Esophagus mucosa (tissue), 1 donor: Measurements from ENCODE around the gene DOCK8. TPM values are rescaled to one million over a fixed set of nuclear protein-coding genes. Genes with fewer than 3 reads are reported as not detected.

Experiments used
- ATAC-seq: fragments of 200-7000 bp; cut with Tn5 transposase; one replicate; pipeline ENCODE4 v1.9.1; 2020
- total RNA-seq: library from RNA; stranded (reverse); gene quantifications from one replicate; pipeline ENCODE4 v1.2.4, GENCODE V29; 2023
- donor health status: DM: yes; HTN: yes; CAD: no.

DOCK8 gene
- total RNA-seq, 1 donor from 2014 or later, result 11.4 TPM

DNA sequence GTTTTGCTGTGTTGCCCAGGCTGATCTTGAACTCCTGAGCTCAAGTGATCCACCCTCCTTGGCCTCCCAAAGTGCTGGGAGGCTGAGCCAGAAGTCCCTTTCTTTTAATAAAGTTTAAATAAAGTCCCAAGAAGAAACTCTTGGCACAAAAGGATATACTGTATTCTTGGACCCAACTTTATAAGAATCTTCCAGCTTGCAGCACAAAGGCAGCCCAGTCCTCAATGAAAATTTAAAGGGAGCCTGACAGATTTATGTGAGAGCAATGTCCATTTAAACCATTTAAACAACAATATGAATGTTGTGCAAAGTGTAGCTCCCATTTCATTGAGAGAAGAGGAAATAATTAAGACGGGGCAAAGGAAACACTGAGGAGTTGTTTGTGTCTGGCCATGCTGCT lies 217.0 kb downstream of the DOCK8 start:
- no peak for ATAC-seq

DNA sequence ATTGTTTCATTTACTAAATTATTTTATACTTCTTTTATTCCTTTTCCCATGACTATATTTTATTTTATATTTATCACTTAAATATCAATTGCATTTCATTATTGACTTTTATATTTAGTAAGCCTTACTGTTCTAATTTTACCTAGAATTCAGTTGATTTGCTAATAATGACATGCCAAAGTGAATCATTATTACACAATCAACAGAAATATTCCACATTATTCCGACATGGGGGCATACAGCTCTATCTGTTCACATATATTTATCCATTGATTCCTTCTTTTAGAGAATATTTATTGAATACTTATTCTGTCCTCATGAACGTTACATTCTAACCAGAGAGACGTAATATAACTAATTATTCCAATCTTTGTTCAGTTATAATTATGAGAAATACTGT lies 221.8 kb downstream of the DOCK8 start:
- ATAC-seq, result no peak

- ATAC-seq, result no peak
Measured at GRCh38 chr9:437066-437465, 222.4 kb downstream of the DOCK8 start.

- ATAC-seq, result no peak
Measured at GRCh38 chr9:437574-438001, 222.9 kb downstream of the DOCK8 start.

DNA sequence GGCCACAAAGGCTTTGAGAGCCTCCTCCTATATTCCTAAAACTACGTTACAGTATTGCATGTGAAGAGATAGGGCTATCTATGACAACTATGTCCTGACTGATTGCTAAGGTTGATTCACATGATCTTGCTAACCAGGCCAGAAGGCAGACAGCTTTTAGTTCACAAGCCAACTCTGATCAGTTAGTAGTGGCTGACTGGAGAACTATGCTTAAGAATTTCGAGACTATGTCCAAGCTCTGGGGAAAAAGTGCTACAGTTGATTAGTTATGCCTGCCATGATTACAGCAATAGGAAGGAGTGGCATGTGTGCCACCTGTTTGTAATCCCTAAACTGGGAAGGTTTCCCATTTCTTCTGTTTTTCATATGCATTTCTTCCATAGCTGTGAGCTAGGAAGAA lies 223.4 kb downstream of the DOCK8 start:
- ATAC-seq, result no peak

- peak; percentile 88 for ATAC-seq
Measured at GRCh38 chr9:438961-439768, 224.5 kb downstream of the DOCK8 start.

DNA sequence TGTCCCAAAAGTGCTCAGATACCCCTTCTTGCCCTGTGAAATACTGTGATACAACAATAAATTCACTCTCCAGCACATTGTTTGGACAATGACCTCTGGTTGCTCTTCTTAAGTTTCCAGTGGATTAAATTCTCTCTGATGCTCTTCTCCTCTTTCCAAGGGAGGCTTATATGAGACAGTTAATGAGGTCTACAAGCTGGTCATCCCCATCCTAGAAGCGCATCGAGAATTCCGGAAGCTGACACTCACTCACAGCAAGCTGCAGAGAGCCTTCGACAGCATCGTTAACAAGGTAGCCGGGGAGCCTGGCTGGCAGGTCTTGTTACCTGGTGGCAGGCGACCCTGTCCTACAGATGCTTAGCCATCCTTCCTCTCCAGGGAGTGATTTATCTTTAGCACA lies 226.5 kb downstream of the DOCK8 start:
- no peak for ATAC-seq

DNA sequence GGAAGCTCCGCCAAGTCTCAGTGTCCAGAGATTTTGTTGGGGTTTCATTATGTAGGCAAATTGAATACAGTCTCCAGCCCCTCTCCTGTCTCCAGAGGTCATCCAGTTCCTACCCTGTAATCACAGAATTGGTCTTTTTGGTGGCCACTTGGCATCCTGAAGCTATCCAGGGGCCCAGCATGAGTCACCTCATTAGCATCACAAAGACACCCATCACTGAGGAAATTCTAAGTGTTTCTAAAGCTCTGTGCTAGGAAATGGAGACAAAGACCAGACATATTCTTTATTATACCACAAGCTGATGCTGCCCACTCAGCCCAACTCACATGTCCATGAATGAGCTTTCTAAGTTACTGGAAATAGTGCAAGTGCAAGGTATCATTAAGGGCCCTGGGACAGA lies 229.9 kb downstream of the DOCK8 start:
- no peak for ATAC-seq

DNA sequence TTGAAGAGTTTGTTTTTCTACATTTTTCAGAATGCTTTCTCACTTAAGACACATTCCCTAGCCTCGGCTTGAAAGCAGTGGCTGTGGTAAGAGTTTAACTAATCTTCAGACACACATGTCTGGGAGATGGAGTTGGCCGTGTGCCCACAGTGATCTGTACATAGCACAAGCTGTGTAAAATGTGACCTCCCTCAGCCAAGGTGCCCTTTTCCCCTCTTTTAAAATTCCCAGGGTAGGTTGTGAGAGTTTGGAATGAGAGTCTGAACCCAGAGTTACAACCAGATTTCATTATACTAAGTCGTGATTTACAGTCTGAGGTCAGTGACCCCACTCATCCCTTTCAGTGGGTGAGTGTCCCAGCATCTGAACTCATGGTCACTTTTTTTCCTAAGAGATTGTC lies 230.4 kb downstream of the DOCK8 start:
- no peak for ATAC-seq

DNA sequence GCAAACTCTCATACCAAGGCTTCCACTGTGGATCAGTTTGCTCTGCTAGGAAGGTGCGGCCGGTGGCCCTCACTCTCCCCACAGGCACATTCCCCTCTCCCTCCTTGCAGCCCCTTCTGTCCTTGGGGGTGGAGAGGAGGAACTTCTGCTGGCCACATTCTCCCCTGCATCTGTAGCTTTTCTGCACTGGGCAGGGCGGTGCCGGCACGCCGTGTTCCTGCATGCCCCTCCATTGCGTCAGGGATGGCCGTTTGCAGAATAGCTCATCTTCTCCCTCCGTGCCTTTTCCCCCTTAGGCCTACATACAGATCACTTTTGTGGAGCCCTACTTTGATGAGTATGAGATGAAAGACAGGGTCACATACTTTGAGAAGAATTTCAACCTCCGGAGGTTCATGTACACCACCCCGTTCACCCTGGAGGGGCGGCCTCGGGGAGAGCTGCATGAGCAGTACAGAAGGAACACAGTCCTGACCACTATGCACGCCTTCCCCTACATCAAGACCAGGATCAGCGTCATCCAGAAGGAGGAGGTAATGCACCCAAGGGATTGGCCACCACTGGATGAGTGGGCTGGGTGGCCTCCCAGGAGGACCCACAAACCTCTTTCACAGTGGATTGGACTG lies 231.5 kb downstream of the DOCK8 start:
- ATAC-seq, result peak; percentile 25

- peak; percentile 99 for ATAC-seq
Measured at GRCh38 chr9:447230-448025, 232.8 kb downstream of the DOCK8 start.

- ATAC-seq, result no peak
Measured at GRCh38 chr9:450057-450456, 235.4 kb downstream of the DOCK8 start.

DNA sequence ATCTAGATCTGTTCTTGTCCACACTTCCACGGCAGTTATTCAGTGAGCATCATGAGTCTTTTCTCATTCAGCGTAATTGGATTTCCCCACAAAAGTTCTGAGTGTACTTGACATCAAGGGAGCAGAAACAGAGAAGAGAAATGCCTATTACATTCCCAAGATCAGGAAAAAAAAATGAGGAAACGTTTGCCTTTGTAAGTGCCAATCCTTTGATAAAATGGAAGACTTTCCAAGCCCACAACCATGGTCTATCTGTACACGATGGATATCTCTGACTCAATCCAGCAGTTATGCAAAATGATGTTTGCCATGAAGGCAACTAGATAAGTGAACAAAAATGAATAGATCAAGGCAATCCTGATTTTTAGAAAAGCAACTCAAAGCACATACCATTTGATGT lies 235.9 kb downstream of the DOCK8 start:
- ATAC-seq, result no peak

DNA sequence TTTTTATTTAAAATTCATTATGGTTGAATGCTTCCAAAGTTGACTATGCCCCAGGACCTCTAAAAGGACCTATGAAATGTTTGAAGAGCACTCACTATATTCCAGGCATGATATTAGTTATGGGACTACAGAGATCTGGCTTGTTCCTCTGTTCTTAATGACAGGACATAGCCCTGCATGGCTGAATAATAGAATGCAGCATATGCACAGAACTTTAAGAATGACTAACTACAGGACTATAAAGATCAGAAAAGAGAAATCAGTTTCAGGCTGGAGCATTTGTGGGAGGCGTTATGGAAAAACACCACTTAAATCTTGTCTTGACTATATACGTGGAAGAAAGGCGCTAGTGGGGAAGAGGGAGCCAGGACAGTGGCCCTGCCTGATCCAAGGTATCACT lies 239.2 kb downstream of the DOCK8 start:
- ATAC-seq, result no peak

GRCh38 chr9:456365-456764 lies 241.7 kb downstream of the DOCK8 start:
- peak; percentile 76 for ATAC-seq

DNA sequence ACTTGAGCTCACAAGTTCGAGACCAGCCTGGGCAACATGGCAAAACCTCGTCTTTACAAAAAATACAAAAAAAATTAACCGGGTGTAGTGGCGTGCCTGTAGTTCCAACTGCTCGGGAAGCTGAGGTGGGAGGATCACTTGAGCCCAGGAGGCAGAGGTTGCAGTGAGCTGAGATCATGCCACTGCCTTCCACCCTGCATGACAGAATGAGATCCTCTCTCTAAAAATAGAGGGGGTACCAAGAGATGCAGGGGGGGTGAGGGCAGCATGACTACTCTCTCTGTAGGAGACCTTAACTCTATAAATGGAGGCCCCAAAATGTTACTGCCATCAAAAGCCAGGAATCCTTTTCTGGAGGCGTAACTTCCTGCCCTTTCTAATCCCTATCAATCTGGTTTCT lies 243.9 kb downstream of the DOCK8 start:
- no peak for ATAC-seq

- no peak for ATAC-seq
Measured at GRCh38 chr9:459491-460444, 245.1 kb downstream of the DOCK8 start.

- ATAC-seq, result no peak
Measured at GRCh38 chr9:462121-462520, 247.5 kb downstream of the DOCK8 start.

DNA sequence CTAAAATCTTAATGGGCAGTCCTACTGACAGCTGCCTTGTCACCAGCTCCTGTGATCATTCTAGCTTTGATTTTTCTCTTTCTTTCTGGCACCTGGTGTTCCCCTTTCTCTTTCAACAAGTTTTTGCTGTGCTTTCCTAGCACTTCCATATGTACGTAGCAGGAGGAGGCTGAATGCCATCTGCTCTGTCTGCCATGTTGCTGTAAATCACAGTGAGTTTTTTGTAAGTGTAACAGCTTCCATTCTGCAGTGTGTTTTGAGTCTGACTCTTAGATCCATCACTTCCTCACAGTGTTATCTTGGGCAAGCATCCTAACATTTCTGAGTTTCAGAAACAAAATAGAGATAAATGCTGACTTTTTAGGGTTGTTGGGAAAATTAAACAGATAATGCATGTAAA lies 247.9 kb downstream of the DOCK8 start:
- ATAC-seq, result no peak

GRCh38 chr9:463455-464171 lies 248.9 kb downstream of the DOCK8 start:
- no peak for ATAC-seq

- ATAC-seq, result no peak
Measured at GRCh38 chr9:466747-467146, 252.1 kb downstream of the DOCK8 start.
